Omental fat pad (tissue), 4 donors: ENCODE measurements around the gene TAF3. TPM values are rescaled to one million over a fixed set of nuclear protein-coding genes. Genes with fewer than 3 reads are reported as not detected.

Experiments used
- ATAC-seq: fragments of 150-250 bp; one replicate; pipeline ENCODE4 v1.9.1; 2016; ENCODE audit warnings: mild to moderate bottlenecking, moderate library complexity; ENCODE audit not compliant: low FRiP score
- DNase-seq: peaks from one replicate; pipeline ENCODE4 v3.0.0-alpha.2; 2019; ENCODE audit warnings: low spot score
- total RNA-seq, 4 donors: library from RNA; depleted of rRNA; stranded (reverse); fragments of >200 nt; gene quantifications; one replicate each; pipeline ENCODE4 v1.1.0, GENCODE V29; 2016
- TF ChIP-seq, protein P1 (sequence below), 3 donors: fragments of 450-650 bp; IDR thresholded peaks; one replicate each; pipeline ENCODE4 v1.5.1; 2016 to 2017; ENCODE audit warnings: antibody characterized with exemption in 3 of 3, mild to moderate bottlenecking in 3 of 3, moderate library complexity in 2 of 3

The TAF3 gene
- total RNA-seq, 4 donors from 2014 or later = 4.9 to 8.8 (median 6.4) TPM

- TF ChIP-seq, protein P1, sequence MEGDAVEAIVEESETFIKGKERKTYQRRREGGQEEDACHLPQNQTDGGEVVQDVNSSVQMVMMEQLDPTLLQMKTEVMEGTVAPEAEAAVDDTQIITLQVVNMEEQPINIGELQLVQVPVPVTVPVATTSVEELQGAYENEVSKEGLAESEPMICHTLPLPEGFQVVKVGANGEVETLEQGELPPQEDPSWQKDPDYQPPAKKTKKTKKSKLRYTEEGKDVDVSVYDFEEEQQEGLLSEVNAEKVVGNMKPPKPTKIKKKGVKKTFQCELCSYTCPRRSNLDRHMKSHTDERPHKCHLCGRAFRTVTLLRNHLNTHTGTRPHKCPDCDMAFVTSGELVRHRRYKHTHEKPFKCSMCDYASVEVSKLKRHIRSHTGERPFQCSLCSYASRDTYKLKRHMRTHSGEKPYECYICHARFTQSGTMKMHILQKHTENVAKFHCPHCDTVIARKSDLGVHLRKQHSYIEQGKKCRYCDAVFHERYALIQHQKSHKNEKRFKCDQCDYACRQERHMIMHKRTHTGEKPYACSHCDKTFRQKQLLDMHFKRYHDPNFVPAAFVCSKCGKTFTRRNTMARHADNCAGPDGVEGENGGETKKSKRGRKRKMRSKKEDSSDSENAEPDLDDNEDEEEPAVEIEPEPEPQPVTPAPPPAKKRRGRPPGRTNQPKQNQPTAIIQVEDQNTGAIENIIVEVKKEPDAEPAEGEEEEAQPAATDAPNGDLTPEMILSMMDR (IDR thresholded peaks at IDR 0.05) = no peak
- DNase-seq (no peak), ATAC-seq (no peak)
Measured at GRCh38 chr10:7960108-7960507, 141.8 kb downstream of the TAF3 start.

- TF ChIP-seq, protein P1 (IDR thresholded peaks at IDR 0.05) = no peak
- DNase-seq (no peak), ATAC-seq (no peak)
Measured at GRCh38 chr10:7962592-7962991, 144.3 kb downstream of the TAF3 start.

DNA sequence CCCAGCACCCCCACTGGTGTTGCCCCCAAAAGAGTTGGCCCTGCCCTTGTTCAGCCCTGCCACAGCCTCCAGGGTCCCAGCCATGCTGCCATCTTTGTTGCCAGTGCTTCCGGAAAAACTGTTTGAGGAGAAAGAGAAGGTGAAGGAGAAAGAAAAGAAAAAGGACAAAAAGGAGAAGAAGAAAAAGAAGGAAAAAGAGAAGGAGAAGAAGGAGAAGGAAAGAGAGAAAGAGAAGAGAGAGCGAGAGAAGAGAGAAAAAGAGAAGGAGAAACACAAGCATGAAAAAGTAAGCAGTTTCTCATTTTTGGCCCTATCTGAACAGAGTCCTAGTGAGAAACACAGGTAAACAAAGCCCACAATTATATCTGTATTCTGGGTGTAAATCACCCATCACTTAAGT lies 147.2 kb downstream of the TAF3 start:
- no peak for ATAC-seq
- TF ChIP-seq, protein P1 (IDR thresholded peaks at IDR 0.05) = no peak
- DNase-seq = no peak

DNA sequence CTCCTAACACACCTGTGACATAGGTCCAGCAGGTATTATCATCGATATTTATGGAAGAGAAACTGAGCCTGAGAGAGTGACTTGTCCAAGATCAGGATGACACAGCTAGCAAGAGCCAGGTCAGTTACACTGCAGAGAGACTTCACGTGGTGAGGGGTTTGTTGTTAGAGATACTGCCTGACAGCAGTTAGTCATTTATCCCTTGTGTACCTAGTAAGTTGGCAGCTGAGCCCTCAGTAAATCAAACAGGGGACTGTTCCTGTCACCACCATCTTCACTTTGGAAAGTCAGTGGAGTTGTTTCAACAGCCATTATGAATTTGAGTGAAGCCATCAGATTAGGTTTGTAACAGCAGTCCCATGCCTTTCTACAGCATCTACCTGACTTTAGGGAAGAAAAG lies 148.7 kb downstream of the TAF3 start:
- ATAC-seq = no peak
- TF ChIP-seq, protein P1 (IDR thresholded peaks at IDR 0.05) = no peak
- DNase-seq = no peak

DNA sequence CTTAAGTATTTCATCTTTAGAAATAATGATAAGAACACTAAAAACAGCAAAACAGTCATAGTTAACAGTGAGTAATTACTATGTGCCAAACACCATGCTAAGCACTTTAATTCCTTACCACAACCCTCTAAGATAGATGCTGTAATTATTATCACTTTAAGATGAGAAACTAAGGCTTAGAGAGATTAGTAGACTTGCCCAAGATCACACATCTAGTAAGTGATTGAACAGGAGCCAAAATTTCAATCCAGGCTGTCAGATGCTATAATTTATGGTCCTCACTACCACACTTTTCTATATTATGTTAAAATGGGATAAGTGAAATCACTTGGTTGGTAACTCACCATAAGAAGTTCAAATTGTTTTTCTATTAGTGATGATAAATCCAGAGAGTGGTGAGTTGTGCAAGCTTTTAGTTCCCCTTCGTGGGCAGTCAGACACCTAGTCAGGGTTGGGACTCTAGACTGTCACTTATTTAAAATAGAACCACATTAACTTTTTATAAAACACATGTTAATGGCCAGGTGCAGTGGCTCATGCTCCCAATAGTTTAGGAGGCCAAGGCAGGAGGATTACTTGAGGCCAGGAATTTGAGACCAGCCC lies 150.3 kb downstream of the TAF3 start:
- ATAC-seq = no peak
- DNase-seq = no peak
- TF ChIP-seq, protein P1 (IDR thresholded peaks at IDR 0.05) = no peak

DNA sequence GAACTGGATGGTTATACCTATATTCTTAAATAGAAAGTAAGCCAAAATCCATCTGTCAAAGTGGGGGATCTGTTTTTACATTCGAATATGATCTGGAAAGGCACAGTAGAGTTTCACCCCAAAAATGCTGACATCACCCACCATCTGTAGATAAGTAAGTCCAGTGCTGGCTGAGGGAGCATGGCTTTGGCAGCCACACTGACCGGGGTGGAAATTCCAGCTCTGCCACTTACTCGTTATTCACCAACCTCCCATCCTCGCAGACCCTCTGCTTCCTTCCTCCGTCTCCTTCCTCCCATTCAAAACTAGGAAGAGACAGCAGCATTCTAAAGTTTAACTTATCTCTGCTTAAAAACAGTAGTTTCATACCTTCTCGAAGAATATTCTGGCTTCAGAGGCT lies 151.3 kb downstream of the TAF3 start:
- ATAC-seq (no peak), DNase-seq (no peak)
- TF ChIP-seq, protein P1 (IDR thresholded peaks at IDR 0.05) = no peak

DNA sequence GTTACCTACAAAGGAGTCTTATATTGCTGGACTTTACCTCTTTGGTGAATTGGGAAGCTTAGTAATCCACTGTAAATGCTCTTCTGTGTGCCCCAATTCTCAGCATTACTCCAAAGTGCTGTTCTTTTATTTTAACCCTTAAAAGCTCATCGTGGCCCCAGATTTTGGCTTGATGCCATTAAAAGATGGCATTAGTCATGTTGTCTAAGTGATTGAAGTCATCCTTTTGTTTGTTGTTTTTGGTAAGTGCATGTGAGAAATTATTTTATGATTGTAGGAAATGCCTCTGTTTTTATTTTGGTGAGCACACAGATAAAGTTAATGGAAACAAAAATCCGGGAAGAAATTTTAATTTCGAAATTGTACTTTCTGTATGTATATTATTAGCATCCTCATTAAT lies 153.6 kb downstream of the TAF3 start:
- ATAC-seq = no peak
- TF ChIP-seq, protein P1 (IDR thresholded peaks at IDR 0.05) = no peak
- no peak for DNase-seq
